Liver (tissue), 9 donors: ENCODE results near the gene CCDC141. TPM values are rescaled to one million over a fixed set of nuclear protein-coding genes. Genes with fewer than 3 reads are reported as not detected.

ENCODE experiments used
- DNase-seq: peaks from one replicate; pipeline ENCODE4 v3.0.0-alpha.2; 2017; ENCODE audit warnings: low spot score
- H3K27ac ChIP-seq, 2 donors: one replicate each; pipeline ENCODE4 v1.7.0; 2013; ENCODE audit warnings: inconsistent platforms in 2 of 2, low read length in 2 of 2, control low read depth in 1 of 2, low read depth in 1 of 2, mild to moderate bottlenecking in 1 of 2
- H3K27me3 ChIP-seq, 4 donors: one replicate each; pipeline versions ENCODE4 v1.6.1 to v1.7.0; 2013; ENCODE audit warnings: low read length in 3 of 4, inconsistent platforms in 1 of 4, mild to moderate bottlenecking in 1 of 4, moderate library complexity in 1 of 4; ENCODE audit not compliant: control insufficient read depth in 4 of 4, insufficient read depth in 4 of 4
- H3K36me3 ChIP-seq, 4 donors: one replicate each; pipeline versions ENCODE4 v1.6.1 to v1.7.0; 2013; ENCODE audit warnings: low read length in 3 of 4, mild to moderate bottlenecking in 3 of 4, low read depth in 1 of 4, moderate library complexity in 1 of 4; ENCODE audit not compliant: control insufficient read depth in 4 of 4, insufficient read depth in 3 of 4
- H3K4me1 ChIP-seq, 4 donors: one replicate each; pipeline versions ENCODE4 v1.6.1 to v1.7.0; 2013; ENCODE audit warnings: low read length in 3 of 4, mild to moderate bottlenecking in 3 of 4, moderate library complexity in 1 of 4; ENCODE audit not compliant: control insufficient read depth in 4 of 4, insufficient read depth in 4 of 4
- H3K4me3 ChIP-seq, 3 donors: one replicate each; pipeline versions ENCODE4 v1.6.1 to v1.7.0; 2013; ENCODE audit warnings: low read length in 3 of 3, control low read depth in 1 of 3, low read depth in 1 of 3, mild to moderate bottlenecking in 1 of 3
- H3K9ac ChIP-seq, 2 donors: one replicate each; pipeline ENCODE4 v1.7.0; 2013; ENCODE audit warnings: low read length in 2 of 2, mild to moderate bottlenecking in 2 of 2, moderate library complexity in 2 of 2, control low read depth in 1 of 2, low read depth in 1 of 2
- H3K9me3 ChIP-seq, 4 donors: one replicate each; pipeline versions ENCODE4 v1.6.1 to v1.7.0; 2013; ENCODE audit warnings: low read length in 3 of 4; ENCODE audit not compliant: control insufficient read depth in 4 of 4
- ATF3 ChIP-seq: IDR thresholded peaks from 2 replicates; pipeline ENCODE4 v1.6.1; 2016; ENCODE audit warnings: antibody characterized with exemption
- CTCF ChIP-seq: fragments of 150-350 bp; IDR thresholded peaks from 2 replicates; pipeline ENCODE4 v1.5.1; 2017; ENCODE audit warnings: improper control_type of control experiment, low read depth, low read length; ENCODE audit not compliant: missing input control
- EGR1 ChIP-seq, 2 donors: IDR thresholded peaks; 2 replicates each; pipeline ENCODE4 v1.6.1; 2016 to 2018; ENCODE audit warnings: antibody characterized with exemption in 2 of 2, low read depth in 2 of 2
- FOXA1 ChIP-seq: IDR thresholded peaks from 2 replicates; pipeline ENCODE4 v1.6.1; 2016; ENCODE audit warnings: antibody characterized with exemption
- FOXA2 ChIP-seq: IDR thresholded peaks from 2 replicates; pipeline ENCODE4 v1.6.1; 2016; ENCODE audit warnings: antibody characterized with exemption
- GABPA ChIP-seq, 2 donors: IDR thresholded peaks in 1 of 2; conservative IDR thresholded peaks in 1 of 2; 2 replicates each; pipeline ENCODE4 v1.6.1; 2016; ENCODE audit warnings: antibody characterized with exemption in 2 of 2, mild to moderate bottlenecking in 1 of 2, moderate library complexity in 1 of 2
- HNF4A ChIP-seq, 2 donors: conservative IDR thresholded peaks; 2 replicates each; pipeline ENCODE4 v1.6.1; 2016; ENCODE audit warnings: antibody characterized with exemption in 2 of 2, mild to moderate bottlenecking in 2 of 2
- HNF4G ChIP-seq: IDR thresholded peaks from 2 replicates; pipeline ENCODE4 v1.6.1; 2016; ENCODE audit warnings: antibody characterized with exemption
- JUND ChIP-seq, 2 donors: IDR thresholded peaks; 2 replicates each; pipeline ENCODE4 v1.6.1; 2016; ENCODE audit warnings: antibody characterized with exemption in 2 of 2
- MAX ChIP-seq: IDR thresholded peaks from 2 replicates; pipeline ENCODE4 v1.6.1; 2016; ENCODE audit warnings: antibody characterized with exemption
- NR2F2 ChIP-seq: IDR thresholded peaks from 2 replicates; pipeline ENCODE4 v1.6.1; 2016; ENCODE audit warnings: antibody characterized with exemption
- RAD21 ChIP-seq, 2 donors: IDR thresholded peaks; 2 replicates each; pipeline ENCODE4 v1.6.1; 2016; ENCODE audit warnings: antibody characterized with exemption in 2 of 2, mild to moderate bottlenecking in 2 of 2
- REST ChIP-seq: IDR thresholded peaks from 2 replicates; pipeline ENCODE4 v1.6.1; 2016; ENCODE audit warnings: antibody characterized with exemption, mild to moderate bottlenecking
- RXRA ChIP-seq, 2 donors: IDR thresholded peaks; 2 replicates each; pipeline ENCODE4 v1.6.1; 2017 to 2018; ENCODE audit warnings: antibody characterized with exemption in 2 of 2, mild to moderate bottlenecking in 1 of 2
- SP1 ChIP-seq: IDR thresholded peaks from 2 replicates; pipeline ENCODE4 v1.6.1; 2018; ENCODE audit warnings: antibody characterized with exemption, mild to moderate bottlenecking
- TAF1 ChIP-seq: conservative IDR thresholded peaks from 2 replicates; pipeline ENCODE4 v1.6.1; 2016; ENCODE audit warnings: antibody characterized with exemption, mild to moderate bottlenecking
- YY1 ChIP-seq: IDR thresholded peaks from 2 replicates; pipeline ENCODE4 v1.6.1; 2016; ENCODE audit warnings: antibody characterized with exemption, mild to moderate bottlenecking
- ZBTB33 ChIP-seq: IDR thresholded peaks from 2 replicates; pipeline ENCODE4 v1.6.1; 2016; ENCODE audit warnings: antibody characterized with exemption
- WGBS: extraction: QIAGEN DNeasy Blood & Tissue Kit; methylation state at CpG from one replicate; pipeline ENCODE4 v1.1.7; 2013; 5-methylcytosine and 5-hydroxymethylcytosine counted together
- polyA plus RNA-seq, 2 donors: library from polyadenylated mRNA; stranded (reverse) in 1 of 2; unstranded in 1 of 2; fragments of 200-250 nt in 1 of 2; fragments of >200 nt in 1 of 2; fragmentation: Nextera tagmentation in 1 of 2; extraction: Ambion mirVana in 1 of 2; gene quantifications; one replicate each; pipeline versions ENCODE4 v1.2.1 to v1.2.3, GENCODE V29; 2013 to 2015
- total RNA-seq, 2 donors: library from RNA; depleted of rRNA; stranded (reverse); fragments of >200 nt; gene quantifications; one replicate each; pipeline ENCODE4 v1.2.3, GENCODE V29; 2014
- donor health status: healthy.
- donor health status: healthy.
- donor health status: healthy.
- donor health status: healthy.
- donor health status: healthy.

The CCDC141 gene
- total and polyA plus RNA-seq, 4 donors, result 0.05 to 1.0 (median 0.39) TPM

- Histone ChIP-seq H3K36me3 (no peaks in the 10 kb centered on the region), H3K4me3 (no peak overlapping the region), H3K27ac (no peak overlapping the region), H3K4me1 (peaks cover 0 to 12% (median 7%) of the 10 kb centered on the region in 4 donors), H3K27me3 (no peaks in the 10 kb centered on the region), H3K9ac (no peak overlapping the region), H3K9me3 (no peaks in the 10 kb centered on the region)
- WGBS, result 94% methylated on average over 3 of the region's 3 CpGs
- TF ChIP-seq TAF1 (no peak), CTCF (no peak), EGR1 (IDR thresholded peaks at IDR 0.05; ENCODE audit: low read depth in 2 of 2) (no peak), NR2F2 (no peak), RXRA (IDR thresholded peaks at IDR 0.05) (no peak), HNF4A (conservative IDR thresholded peaks at IDR 0.05) (no peak), ATF3 (no peak), GABPA (IDR thresholded peaks at IDR 0.05 in 1 of 2, conservative IDR thresholded peaks at IDR 0.05 in 1 of 2) (no peak), MAX (no peak), REST (no peak), SP1 (no peak), JUND (IDR thresholded peaks at IDR 0.05) (no peak), FOXA2 (no peak), RAD21 (IDR thresholded peaks at IDR 0.05) (no peak), ZBTB33 (no peak), FOXA1 (no peak), HNF4G (no peak), YY1 (no peak)
- DNase-seq, result no peak
Observed at GRCh38 chr2:178947006-178947405, 102.9 kb downstream of the CCDC141 start.
